HG03097 (cell line): ENCODE results near the gene ZNF618.

ENCODE experiments used
- ATAC-seq: cut with Tn5 transposase; IDR thresholded peaks from one replicate; pipeline ENCODE4 v1.9.1; 2021; ENCODE audit not compliant: unreplicated experiment, low FRiP score

The ZNF618 gene

DNA sequence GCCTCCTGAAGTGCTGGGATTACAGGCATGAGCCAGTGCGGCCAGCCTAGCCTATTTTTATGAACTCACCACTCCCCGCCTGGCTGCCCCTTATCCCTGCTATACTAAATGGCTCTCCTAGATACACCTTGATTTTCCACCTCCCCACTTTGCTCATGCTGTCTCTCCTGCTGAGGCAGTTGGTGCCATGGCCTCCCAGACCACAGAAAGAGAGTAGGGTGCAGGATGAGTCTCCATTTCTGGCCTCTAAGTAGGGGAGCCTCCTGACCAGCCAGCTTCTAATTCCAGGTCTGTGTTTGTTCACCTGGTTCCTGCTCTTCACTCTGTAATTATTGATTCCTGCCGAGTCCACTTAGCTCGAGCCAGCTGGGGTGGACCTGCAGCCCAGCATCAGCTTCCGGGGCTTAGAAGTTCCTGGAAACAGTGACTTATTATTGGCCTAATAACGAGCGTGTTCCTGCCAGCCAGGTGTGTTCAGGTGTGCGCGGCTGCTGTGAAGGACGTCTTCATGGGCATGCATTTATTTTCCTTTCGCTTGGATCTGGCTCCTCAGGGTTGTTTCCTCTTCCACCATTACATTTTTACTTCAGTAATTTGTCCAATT lies 34.0 kb downstream of the ZNF618 start:
- no peak for ATAC-seq

DNA sequence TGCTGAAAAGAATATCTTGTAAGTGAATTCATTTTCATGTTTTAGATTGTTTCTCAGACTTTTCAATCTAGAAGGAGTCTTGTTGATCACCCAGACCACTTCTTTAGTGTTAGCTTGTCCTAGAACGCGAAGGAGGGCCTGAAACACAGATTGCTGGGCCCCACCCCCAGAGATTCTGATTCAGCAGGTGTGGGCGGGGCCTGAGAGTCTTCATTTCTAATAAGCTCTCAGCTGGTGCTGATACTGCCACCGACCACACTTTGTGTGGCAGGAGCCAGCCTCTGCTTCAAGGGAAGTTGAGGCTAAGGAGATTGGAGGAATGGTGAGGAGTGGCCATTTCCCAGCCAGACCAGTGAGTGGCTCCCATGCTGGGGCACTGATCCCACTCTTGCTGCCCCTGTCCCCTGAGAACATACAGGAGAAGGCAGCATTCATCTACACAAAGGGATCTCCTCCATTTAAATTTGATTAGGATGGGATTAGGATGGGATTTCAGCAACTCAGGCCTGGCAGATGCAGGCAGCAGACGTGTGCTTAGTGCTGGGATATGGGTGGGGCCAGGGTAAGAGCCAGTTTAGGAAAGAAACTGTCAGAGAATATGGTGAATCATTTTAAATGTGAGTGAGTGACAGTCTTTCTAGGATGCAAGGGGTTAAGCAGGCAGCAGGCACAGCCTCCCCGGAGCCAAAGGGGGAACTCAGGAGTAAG lies 35.9 kb downstream of the ZNF618 start:
- ATAC-seq, result no peak

DNA sequence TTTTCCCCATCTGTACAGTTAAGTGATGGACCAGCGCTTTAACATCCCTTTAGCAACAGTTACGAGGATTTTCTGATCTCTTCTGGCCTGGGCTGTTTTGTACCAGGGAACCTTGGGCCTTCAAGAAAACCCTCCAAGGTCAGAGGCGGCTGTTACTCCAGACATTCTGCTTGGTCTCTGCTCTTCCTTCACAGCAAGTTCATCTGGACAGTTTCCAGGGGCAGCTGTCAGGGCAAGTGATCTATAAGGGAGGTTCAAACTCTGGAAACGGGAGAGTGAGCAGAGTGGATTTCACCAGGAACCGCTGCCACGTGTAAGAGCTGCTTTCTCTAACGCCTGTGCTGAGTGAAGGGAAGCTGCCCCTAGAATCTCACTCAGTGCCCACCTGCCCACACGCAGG lies 36.7 kb downstream of the ZNF618 start:
- no peak for ATAC-seq

DNA sequence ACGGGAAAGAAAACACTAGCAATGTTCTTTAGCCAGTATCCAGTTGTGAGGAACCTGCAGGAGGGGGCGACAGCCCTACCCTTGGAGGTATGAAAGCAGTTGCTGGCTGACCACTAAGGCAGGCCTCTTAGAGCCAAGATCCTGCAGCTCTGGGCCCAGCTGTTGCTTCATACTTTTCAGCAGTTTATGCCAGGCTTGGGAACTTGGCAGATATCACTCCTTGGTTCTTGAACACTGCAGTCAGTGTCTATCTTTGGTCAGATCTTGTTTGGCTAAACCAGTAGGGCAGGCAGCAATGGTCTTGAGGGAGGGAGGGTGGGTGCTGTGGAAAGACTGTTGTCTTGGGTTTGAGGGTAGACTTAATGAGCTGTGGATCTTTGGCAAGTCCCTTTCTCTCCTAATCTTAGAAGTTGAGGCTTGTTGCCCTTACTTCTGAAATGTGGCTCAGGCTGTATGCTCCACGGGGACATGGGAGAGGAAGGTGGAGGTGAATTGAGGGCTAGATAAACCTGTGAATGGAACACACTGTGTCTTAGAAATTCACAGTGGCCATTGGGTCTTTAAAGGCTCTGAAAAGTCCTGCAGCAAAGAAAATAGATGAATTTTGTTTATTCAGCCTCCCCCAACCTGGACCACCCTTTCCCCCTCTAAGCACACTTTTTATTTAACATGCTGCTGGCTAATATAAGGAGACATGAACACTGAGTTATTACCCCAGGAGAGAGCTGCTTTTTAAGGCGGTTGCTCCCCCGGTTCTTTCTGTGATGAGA lies 37.5 kb downstream of the ZNF618 start:
- no peak for ATAC-seq

GRCh38 chr9:113914517-113914916 lies 38.4 kb downstream of the ZNF618 start:
- ATAC-seq, result no peak

GRCh38 chr9:113915817-113916434 lies 39.8 kb downstream of the ZNF618 start:
- ATAC-seq, result no peak

- no peak for ATAC-seq
Observed at GRCh38 chr9:113916931-113917330, 40.8 kb downstream of the ZNF618 start.

DNA sequence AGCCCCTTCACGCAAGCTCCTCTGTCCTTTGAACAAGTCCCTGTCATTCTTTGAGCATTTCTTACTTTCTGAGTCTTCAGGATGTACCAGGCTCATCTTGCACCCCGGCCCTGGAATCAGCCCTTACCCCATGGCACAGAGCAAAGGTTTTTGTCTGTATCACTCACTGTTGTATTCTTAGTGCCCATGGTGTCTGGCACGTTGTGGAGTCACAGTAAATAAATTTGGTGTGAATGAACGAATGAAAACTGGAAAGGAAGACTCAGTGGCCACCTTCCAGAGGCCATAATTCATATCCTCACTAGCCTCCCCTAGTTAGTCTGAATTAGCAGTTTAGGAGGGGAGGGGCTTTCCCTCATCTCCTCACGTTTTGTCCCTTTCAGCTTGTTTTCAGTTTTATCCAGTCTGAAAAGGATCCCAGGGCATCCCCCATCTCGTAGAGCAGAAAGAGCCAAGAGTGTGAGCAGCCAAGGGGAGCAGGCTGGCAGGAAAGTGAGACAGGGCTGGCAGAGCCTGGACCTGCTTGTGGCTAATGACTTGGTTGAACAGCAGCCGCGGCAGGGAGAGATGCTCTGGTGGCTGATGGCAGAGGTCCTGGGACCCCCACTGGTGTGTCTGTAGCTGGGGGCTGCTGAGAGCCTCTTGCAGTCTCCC lies 42.7 kb downstream of the ZNF618 start:
- ATAC-seq, result no peak

DNA sequence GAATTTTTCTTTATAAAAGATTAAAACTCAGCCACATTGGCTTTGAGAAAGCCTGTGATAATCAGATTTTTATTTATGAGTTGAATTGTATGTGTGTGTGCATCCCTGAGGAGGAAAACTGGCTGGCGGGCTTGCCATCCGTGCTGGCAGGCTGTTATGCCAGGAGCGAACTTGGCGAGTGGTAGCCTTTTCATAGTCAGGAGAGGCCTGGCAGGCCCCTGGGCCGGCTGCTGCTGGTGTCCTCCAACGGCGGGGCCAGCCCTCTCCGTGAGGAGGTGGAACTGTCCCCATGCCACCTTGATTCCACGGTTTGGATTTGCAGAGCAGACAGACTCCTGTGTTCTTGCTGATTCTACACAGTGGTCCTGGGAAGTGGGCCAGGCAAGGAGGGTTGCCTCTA lies 43.3 kb downstream of the ZNF618 start:
- ATAC-seq, result no peak

DNA sequence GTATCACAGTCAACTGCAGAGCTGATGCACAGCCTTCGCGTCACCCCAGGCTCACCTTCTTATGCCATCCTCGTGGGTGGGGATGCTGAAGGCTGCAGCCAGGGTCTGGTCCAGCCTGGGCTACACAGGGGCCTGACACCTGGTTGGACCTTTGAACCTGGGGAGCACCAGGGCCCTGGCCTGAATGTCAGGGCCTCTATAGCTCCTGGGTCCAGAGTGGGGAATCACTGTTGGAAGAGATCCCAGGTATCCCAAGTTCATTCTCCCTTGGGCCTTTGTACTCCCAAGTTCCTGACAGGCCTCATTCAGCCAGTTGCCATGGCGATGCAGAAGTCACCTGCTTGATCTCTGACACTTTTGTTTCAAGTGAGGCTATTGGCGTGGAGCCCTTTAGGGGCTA lies 43.8 kb downstream of the ZNF618 start:
- no peak for ATAC-seq

DNA sequence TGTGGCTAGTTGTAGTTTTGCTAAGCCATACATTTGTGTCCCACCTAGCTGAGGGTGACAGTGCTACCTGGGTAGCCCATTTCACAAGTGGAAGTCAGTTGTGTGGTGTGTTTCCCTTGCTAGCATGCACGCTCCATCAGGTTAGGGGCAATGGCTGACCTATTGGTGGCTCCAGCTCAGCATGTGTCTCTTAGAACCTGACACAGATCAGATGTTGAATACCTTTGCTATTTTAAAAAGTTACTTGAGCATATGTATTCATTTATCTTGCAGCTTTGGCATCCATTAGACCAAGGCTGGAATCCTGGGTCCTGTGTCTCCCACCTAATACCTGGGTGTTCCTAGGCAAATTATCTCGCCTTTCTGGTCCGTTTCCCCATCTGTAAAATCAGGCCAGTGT lies 44.8 kb downstream of the ZNF618 start:
- ATAC-seq, result no peak

- ATAC-seq, result no peak
Observed at GRCh38 chr9:113921396-113921925, 45.4 kb downstream of the ZNF618 start.

DNA sequence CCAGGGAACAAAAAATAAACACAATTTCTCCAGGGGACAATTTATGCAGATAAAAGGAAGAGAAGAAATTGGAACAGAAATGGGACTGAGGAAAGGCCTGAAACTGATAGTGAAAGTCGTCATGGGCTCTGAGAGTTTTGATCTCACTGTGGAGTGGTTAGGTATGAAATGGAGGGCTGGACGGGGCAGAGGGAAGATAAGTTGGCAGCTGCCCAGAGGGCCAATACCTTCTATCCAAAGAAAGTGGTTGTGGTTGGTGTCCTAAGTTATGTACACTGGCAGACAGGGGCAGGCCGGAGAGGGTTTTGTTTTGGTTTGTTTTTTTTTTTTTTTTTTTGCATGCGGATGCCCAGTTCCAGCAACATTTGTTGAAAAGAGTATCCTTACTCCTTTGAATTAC lies 46.1 kb downstream of the ZNF618 start:
- no peak for ATAC-seq

DNA sequence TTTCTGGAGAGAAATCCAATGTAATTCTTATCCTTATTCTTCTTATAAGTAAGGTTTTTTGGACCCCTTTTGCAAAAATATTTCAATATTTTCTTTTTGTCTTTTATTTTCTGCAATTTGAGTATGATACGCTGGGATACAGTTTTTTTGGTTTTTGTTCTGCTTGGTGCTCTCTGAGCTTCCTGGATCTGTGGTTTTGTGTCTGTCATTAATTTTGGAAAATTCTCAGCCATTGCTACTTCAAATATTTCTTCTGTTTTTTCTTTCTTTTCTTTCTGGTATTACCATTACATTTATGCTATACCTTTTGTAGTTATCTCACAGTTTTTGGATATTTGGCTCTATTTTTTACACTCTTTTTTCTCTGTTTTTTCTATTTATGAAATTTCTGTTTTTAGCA lies 50.1 kb downstream of the ZNF618 start:
- ATAC-seq, result no peak

GRCh38 chr9:113927277-113927676 lies 51.2 kb downstream of the ZNF618 start:
- no peak for ATAC-seq

GRCh38 chr9:113928269-113928668 lies 52.2 kb downstream of the ZNF618 start:
- no peak for ATAC-seq

- ATAC-seq, result no peak
Observed at GRCh38 chr9:113929634-113930389, 53.7 kb downstream of the ZNF618 start.

DNA sequence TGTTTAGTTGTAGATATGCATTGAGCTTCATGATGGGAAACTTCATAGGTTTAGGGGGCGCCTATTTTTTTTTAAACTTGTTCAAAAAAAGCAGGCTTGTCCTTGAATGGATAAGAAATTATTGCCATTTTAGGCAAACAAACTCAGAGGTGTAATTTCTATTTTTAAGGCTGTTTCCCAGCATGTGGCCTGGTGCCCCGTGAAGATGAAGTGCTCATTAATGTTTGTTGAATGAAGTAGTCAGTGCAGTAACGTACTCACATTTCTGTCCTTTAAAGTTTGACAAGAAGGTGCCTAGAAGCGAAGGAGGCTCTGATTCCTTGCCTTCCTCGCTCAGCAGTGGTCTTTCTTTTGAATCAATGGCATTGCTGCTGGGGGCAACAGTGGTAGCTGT lies 54.3 kb downstream of the ZNF618 start:
- ATAC-seq, result no peak

GRCh38 chr9:113931140-113931539 lies 55.0 kb downstream of the ZNF618 start:
- ATAC-seq, result no peak

GRCh38 chr9:113931777-113932176 lies 55.7 kb downstream of the ZNF618 start:
- ATAC-seq, result no peak
